A549 (cell line): ENCODE measurements around the gene ALPK3. TPM values are rescaled to one million over a fixed set of nuclear protein-coding genes. Genes with fewer than 3 reads are reported as not detected.

Experiments
- ATAC-seq, 2 experiments: fragments of 200-7000 bp in 1 of 2; fragments of >200 bp in 1 of 2; cut with Nextera tagmentation in 1 of 2; cut with Tn5 transposase in 1 of 2; 3 replicates each; pipeline versions ENCODE4 v1.8.0 to v1.9.1; 2018 to 2020; ENCODE audit warnings: mild to moderate bottlenecking in 1 of 2, moderate library complexity in 1 of 2
- CTCF ChIA-PET: fragments of 300-600 bp; sonication (Branson Sonifier 250); formaldehyde crosslinking; extraction: SDS; loops from one replicate; lab custom pipeline; 2021; ENCODE audit warnings: antibody characterized with exemption, inconsistent platforms; lab: Yijun Ruan, JAX
- POLR2A ChIA-PET: fragments of 350-600 bp; formaldehyde crosslinking; extraction: SDS; loops from one replicate; lab custom pipeline; 2021; ENCODE audit warnings: antibody characterized with exemption, inconsistent platforms; lab: Yijun Ruan, JAX
- DNase-seq, 2 experiments: peaks; one replicate each; pipeline versions ENCODE4 v3.0.0 to v3.0.0-alpha.2; 2011 to 2016; ENCODE audit warnings: low read depth in 1 of 2, low spot score in 1 of 2
- FAIRE-seq: peaks from 2 replicates; lab custom pipeline; 2011; peaks lifted over from hg19 to GRCh38; lab: Jason Lieb, UNC
- H3K27ac ChIP-seq, 2 experiments: fragments of >200 bp; sonication (Bioruptor Twin); formaldehyde crosslinking; 3 replicates each; pipeline ENCODE4 v1.5.1; 2016 to 2017
- H3K4me1 ChIP-seq: fragments of >200 bp; sonication (Bioruptor Twin); formaldehyde crosslinking; 3 replicates; pipeline ENCODE4 v1.6.1; 2016
- H3K4me2 ChIP-seq: fragments of >200 bp; sonication (Bioruptor Twin); formaldehyde crosslinking; 3 replicates; pipeline ENCODE4 v1.6.1; 2016
- H3K4me3 ChIP-seq: fragments of >200 bp; sonication (Bioruptor Twin); formaldehyde crosslinking; 3 replicates; pipeline ENCODE4 v1.5.1; 2016
- H3K9me3 ChIP-seq: fragments of >200 bp; sonication (Bioruptor Twin); formaldehyde crosslinking; 3 replicates; pipeline ENCODE4 v1.6.1; 2016
- ATOH8 ChIP-seq: fragments of 250-450 bp; sonication (Bioruptor Pico); IDR thresholded peaks from 2 replicates; pipeline ENCODE4 v1.5.0; 2020; ENCODE audit warnings: low read depth, mild to moderate bottlenecking, moderate library complexity
- CHD4 ChIP-seq: fragments of 200-600 bp; sonication (generic); IDR thresholded peaks from 2 replicates; pipeline ENCODE4 v1.6.1; 2016; ENCODE audit warnings: antibody characterized with exemption, mild to moderate bottlenecking, borderline replicate concordance
- ELK1 ChIP-seq: fragments of 150-350 bp; IDR thresholded peaks from 2 replicates; pipeline ENCODE4 v1.6.1; 2014; ENCODE audit warnings: low read depth, mild to moderate bottlenecking, low read length
- ESRRA ChIP-seq: fragments of 150-350 bp; IDR thresholded peaks from 2 replicates; pipeline ENCODE4 v1.6.1; 2014; ENCODE audit warnings: mild to moderate bottlenecking, low read length, borderline replicate concordance
- FOSB ChIP-seq: fragments of 250-450 bp; sonication (Bioruptor Pico); IDR thresholded peaks from 2 replicates; pipeline ENCODE4 v1.5.0; 2020; ENCODE audit warnings: mild to moderate bottlenecking, moderate library complexity
- HES2 ChIP-seq: fragments of >200 bp; sonication (Bioruptor Twin); formaldehyde crosslinking; IDR thresholded peaks from 2 replicates; pipeline ENCODE4 v1.6.1; 2016
- HOXA7 ChIP-seq: fragments of 250-450 bp; sonication (Bioruptor Pico); IDR thresholded peaks from 2 replicates; pipeline ENCODE4 v1.5.0; 2020; ENCODE audit warnings: mild to moderate bottlenecking, moderate library complexity
- MAX ChIP-seq: IDR thresholded peaks from 2 replicates; pipeline ENCODE4 v1.6.1; 2012
- NFE2L2 ChIP-seq: fragments of 150-350 bp; conservative IDR thresholded peaks from 2 replicates; pipeline ENCODE4 v1.6.1; 2014; ENCODE audit warnings: low read length
- POLR2A ChIP-seq: IDR thresholded peaks from 2 replicates; pipeline ENCODE4 v1.6.1; 2012; ENCODE audit warnings: mild to moderate bottlenecking, low read length
- RFX5 ChIP-seq: fragments of 450-650 bp; IDR thresholded peaks from 2 replicates; pipeline ENCODE4 v1.7.1; 2014; ENCODE audit warnings: antibody characterized with exemption, mild to moderate bottlenecking, moderate library complexity
- SREBF2 ChIP-seq: fragments of 450-650 bp; IDR thresholded peaks from 2 replicates; pipeline ENCODE4 v1.6.1; 2014; ENCODE audit warnings: mild to moderate bottlenecking, moderate library complexity
- ZSCAN20 ChIP-seq: fragments of 250-450 bp; sonication (Bioruptor Pico); IDR thresholded peaks from 2 replicates; pipeline ENCODE4 v1.8.0; 2022; ENCODE audit warnings: mild to moderate bottlenecking, moderate library complexity
- WGBS: methylation state at CpG from one replicate; pipeline ENCODE4 v1.1.6; 2017; ENCODE audit errors: missing lambda C conversion rate; 5-methylcytosine and 5-hydroxymethylcytosine counted together
- polyA plus RNA-seq, 4 experiments: library from polyadenylated mRNA; depleted of rRNA in 3 of 4; stranded (reverse); fragments of >200 nt; fragmentation: RNase III in 1 of 4; extraction: RNeasy Plus Mini Kit Qiagen cat#74134 plus additional on column Dnase treatment in 1 of 4; gene quantifications; 2 replicates in 3 of 4; 3 replicates in 1 of 4; pipeline ENCODE4 v1.2.3, GENCODE V29; 2011 to 2017

The ALPK3 gene
- polyA plus RNA-seq, 2 of the 4 experiments (the other 2 are of a cell fraction): 0.26 to 0.30 TPM

- Histone ChIP-seq H3K4me2 (no peak overlapping the region), H3K27ac (no peak overlapping the region), H3K4me1 (peaks cover 15% of the 10 kb centered on the region)
- WGBS: 78% methylated on average over 1 of the region's 1 CpG
- ATAC-seq: no peak
- no peak for DNase-seq
- TF ChIP-seq HES2: no peak
- TF ChIP-seq, all 56 proteins: peak for 0
- CTCF ChIA-PET: interaction anchor here (1.6 kb wide), 1 partner anchor 26 kb away, joined by 4 read pairs; no protein-coding TSS in a partner anchor
- H3K9me3 ChIP-seq: no peaks in the 10 kb centered on the region
- H3K4me3 ChIP-seq: no peak overlapping the region
- no peak for FAIRE-seq
- POLR2A ChIA-PET: no interaction called here
These were observed 3.2 kb upstream of the ALPK3 start for GRCh38 chr15:84813931-84814330.

GRCh38 chr15:84814916-84815315, 2.2 kb upstream of the ALPK3 start:
- DNase-seq (no peak), FAIRE-seq (no peak), ATAC-seq (no peak)
- H3K4me1 ChIP-seq: peaks cover 19% of the 10 kb centered on the region
- H3K4me2 ChIP-seq: no peak overlapping the region
- no peak overlapping the region for H3K4me3 ChIP-seq
- CTCF ChIA-PET: interaction anchor here (5.5 kb wide), 1 partner anchor 15 kb away, joined by 34 read pairs; no protein-coding TSS in a partner anchor
- POLR2A ChIA-PET: interaction anchor here (0.6 kb wide), 1 partner anchor 79 kb away, joined by 4 read pairs; no protein-coding TSS in a partner anchor
- no peak overlapping the region for H3K27ac ChIP-seq
- TF ChIP-seq SREBF2 (no peak), ESRRA (no peak), HOXA7 (CRISPR knock-in tag) (no peak), MAX (no peak), RFX5 (no peak), POLR2A (no peak), ATOH8 (no peak)
- H3K9me3 ChIP-seq: no peaks in the 10 kb centered on the region
- 94% methylated on average over 10 of the region's 10 CpGs for WGBS

- peaks cover 19% of the 10 kb centered on the region for H3K4me1 ChIP-seq
- CTCF ChIA-PET: interaction anchor here (0.8 to 5.5 kb wide), 5 partner anchors 11 to 229 kb away, joined by 3 to 34 read pairs (median 5); no protein-coding TSS in a partner anchor
- FAIRE-seq: no peak
- no peak overlapping the region for H3K4me3 ChIP-seq
- TF ChIP-seq ZSCAN20 (CRISPR knock-in tag): no peak
- no peak for TF ChIP-seq SREBF2
- no peak for TF ChIP-seq HOXA7 (CRISPR knock-in tag)
- TF ChIP-seq NFE2L2: no peak
- TF ChIP-seq ELK1: no peak
- TF ChIP-seq, all 56 proteins: peak for 0
- Histone ChIP-seq H3K9me3 (no peaks in the 10 kb centered on the region), H3K27ac (peak overlapping the region in 1 of 2 experiments; percentile 46; a peak in 3 of 6 replicates), H3K4me2 (peak overlapping the region; percentile 16; the same call in 1 of the 3 replicates)
- POLR2A ChIA-PET: no interaction called here
- DNase-seq (no peak), ATAC-seq (peak; percentile 36 to 50; a peak in 4 of 6 replicates)
- WGBS: 91% methylated on average over 22 of the region's 27 CpGs
These were observed 418 bp downstream of the ALPK3 start for GRCh38 chr15:84817466-84818081.

GRCh38 chr15:84818261-84819131, 1.3 kb downstream of the ALPK3 start:
- H3K4me1 ChIP-seq: peaks cover 19% of the 10 kb centered on the region
- DNase-seq (peak in 1 of 2 experiments; percentile 43), FAIRE-seq (no peak), ATAC-seq (peak in 1 of 2 experiments; percentile 23; a peak in 3 of 6 replicates)
- TF ChIP-seq CHD4 (no peak), FOSB (CRISPR knock-in tag) (no peak)
- no peak overlapping the region for H3K4me3 ChIP-seq
- ChIA-PET CTCF (interaction anchor here (0.5 to 5.5 kb wide), 9 partner anchors 9 to 230 kb away, joined by 3 to 34 read pairs (median 4); no protein-coding TSS in a partner anchor), POLR2A (no interaction called here)
- peak overlapping the region in 1 of 2 experiments; percentile 46; a peak in 3 of 6 replicates for H3K27ac ChIP-seq
- H3K9me3 ChIP-seq: no peaks in the 10 kb centered on the region
- H3K4me2 ChIP-seq: peak overlapping the region; percentile 16; the same call in 1 of the 3 replicates
- 82% methylated on average over 9 of the region's 9 CpGs for WGBS
